Stimulated activated CD8-positive, alpha-beta memory T cell treated with anti-CD3 and anti-CD28 coated beads, Interleukin-4, amount 100 ng/mL, for 4 hours (primary cell): ENCODE data around the gene SIRT4.

Source experiments
- DNase-seq, 2 donors: peaks; one replicate each; pipeline ENCODE4 v3.0.0-alpha.2; 2020; ENCODE audit warnings: low read depth in 2 of 2, low spot score in 1 of 2

SIRT4 gene

DNA sequence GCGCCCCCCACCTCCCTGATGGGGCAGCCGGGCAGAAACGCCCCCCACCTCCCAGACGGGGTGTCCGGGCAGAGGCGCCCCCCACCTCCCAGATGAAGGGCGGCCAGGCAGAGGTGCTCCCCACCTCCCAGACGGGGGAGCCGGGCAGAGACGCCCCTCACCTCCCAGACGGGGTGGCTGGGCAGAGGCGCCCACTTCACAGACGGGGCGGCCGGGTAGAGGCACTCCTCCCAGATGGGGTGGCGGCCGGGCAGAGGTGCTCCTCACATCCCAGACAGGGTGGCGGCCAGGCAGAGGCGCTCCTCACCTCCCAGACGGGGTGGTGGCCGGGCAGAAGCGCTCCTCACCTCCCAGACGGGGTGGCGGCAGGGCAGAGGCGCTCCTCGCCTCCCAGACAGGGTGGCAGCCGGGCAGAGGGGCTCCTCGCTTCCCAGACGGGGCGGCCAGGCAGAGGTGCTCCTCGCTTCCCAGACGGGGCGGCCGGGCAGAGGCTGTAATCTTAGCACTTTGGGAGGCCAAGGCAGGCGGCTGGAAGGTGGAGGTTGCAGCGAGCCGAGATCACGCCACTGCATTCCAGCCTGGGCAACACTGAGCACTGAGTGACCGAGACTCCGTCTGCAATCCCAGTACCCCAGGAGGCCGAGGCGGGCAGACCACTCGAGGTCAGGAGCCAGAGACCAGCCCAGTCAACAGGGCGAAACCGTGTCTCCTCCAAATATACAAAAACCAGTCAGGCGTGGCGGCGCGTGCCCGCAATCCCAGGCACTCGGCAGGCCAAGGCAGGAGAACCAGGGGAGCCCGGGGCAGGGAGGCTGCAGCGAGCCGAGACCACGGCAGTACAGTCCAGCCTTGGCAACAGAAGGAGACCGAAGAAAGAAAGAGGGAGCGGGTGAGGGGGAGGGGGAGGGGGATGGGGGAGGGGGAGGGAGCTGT is 23.7 kb upstream of the SIRT4 start:
- no peak for DNase-seq

- no peak for DNase-seq
These were observed 18.8 kb upstream of the SIRT4 start for GRCh38 chr12:120283318-120283717.

DNA sequence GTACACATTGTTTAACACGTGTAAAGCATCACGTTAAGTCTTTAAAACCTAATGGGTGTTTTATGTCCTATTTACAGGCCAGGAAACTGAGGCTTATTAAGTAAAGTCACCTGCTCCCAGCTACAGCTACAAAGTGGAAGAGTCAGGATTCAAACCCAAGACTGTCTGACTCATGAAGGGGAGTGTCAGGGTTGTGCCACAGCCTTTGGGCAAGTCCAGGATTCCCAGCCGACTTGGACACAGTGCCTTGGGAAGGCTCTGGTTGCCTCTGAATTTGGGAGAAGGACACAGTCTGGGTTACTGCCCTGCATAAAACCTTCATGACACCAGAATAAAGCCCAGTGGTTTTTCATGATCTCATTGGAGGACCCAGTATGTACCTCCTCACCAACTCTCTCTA is 17.7 kb upstream of the SIRT4 start:
- DNase-seq = no peak

GRCh38 chr12:120286768-120287490 is 15.2 kb upstream of the SIRT4 start:
- no peak for DNase-seq

- no peak for DNase-seq
These were observed 14.6 kb upstream of the SIRT4 start for GRCh38 chr12:120287491-120287890.

DNA sequence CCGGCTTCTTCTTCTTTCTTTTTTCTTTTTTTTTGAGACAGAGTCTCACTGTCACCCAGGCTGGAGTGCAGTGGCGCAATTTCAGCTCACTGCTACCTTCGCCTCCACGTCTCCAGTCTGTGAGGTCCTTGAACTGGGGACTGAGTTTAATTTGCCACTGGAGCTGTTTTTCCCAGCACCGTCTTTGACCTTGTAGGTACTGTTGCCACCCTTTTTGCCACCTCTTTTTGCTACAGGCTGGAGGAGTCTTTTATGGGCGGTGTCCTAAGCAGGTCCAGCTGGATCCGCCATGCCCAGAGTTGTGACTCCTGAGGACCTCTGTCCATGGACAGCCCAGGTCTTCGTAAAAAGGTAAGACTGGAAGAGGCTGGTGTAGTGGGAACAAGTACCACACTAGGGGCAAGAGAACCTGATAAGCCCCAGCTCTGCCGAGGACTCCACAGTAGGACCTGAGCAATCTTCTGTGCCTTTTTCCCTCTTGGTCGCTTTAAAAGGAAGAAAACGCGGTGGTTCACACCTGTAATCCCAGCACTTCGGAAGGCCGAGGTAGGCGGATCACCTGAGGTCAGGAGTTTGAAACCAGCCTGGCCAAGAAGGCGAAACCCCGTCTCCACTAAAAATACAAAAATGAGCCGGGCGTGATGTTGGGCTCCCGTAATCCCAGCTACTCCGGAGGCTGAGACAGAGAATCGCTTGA is 11.4 kb upstream of the SIRT4 start:
- DNase-seq = no peak

GRCh38 chr12:120292411-120292660 is 9.8 kb upstream of the SIRT4 start:
- no peak for DNase-seq

- DNase-seq = peak; percentile 47 to 54
These were observed 9.2 kb upstream of the SIRT4 start, which contains the start of gene RNU4-1 for GRCh38 chr12:120292661-120293531. Gene RNU4-1, minus strand, starts transcription at chr12:120293237.

GRCh38 chr12:120314220-120314619 is 12.1 kb downstream of the SIRT4 start:
- DNase-seq = no peak

DNA sequence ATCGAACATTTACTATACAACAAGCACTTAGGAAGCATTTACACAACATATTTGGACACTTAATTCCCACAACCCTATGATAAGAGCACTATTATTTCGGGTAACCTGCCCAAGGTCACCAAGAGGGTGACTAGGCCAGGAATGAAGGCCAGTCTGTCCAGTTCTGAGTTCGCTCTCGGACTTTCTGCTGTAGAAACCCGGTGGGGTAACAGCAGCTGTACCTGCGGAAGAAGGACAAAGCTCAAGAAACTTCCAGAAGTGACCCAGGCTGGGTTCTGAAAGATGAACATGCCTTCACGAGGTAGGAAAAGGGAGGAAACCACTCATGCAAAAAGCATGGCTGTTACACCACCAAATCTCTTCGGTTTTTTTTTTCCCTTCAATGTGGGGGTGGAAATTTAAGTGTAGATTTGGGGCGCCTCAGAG is 14.7 kb downstream of the SIRT4 start:
- DNase-seq = no peak

DNA sequence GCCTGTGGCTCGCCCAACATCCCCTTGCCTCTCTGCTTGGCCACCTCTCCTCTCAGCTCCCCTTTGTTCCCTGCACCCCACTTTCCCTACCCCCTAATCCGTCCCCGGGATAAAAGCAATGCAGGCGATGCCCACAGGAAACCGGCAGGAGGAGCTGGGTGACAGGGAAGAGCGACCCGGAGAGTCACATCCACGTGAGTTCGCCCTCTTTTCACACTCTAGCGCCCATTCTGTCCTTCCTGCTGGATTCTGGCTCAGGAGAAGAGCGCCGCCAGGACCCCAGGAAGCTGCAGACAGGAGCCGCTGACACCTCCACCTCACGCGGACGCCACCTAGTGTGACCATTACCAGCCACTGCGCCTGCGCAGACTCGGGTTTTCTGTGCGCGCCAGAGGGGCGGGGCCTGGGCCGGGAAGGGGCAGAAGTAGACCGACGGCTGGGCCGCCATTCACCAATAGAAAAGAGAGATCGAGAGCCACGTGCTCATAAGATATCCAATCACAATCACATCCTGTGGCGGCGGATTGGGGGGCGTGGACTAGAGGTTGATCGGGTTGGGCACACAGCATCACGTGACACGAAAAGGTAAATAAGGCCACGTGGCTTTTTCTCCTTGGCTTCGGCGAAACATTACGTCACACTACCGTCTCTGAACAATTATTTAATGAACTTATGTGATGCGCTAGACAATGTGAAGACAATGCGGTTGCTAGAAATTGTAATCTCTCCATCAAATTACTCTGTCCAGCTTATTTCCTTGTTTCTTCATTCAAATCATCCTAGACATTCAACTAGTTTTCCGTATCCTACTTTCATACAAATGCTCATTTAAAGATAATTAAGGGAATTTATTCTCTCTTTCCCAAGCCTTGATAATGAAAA is 15.3 kb downstream of the SIRT4 start:
- peak; percentile 99 to 100 for DNase-seq

DNA sequence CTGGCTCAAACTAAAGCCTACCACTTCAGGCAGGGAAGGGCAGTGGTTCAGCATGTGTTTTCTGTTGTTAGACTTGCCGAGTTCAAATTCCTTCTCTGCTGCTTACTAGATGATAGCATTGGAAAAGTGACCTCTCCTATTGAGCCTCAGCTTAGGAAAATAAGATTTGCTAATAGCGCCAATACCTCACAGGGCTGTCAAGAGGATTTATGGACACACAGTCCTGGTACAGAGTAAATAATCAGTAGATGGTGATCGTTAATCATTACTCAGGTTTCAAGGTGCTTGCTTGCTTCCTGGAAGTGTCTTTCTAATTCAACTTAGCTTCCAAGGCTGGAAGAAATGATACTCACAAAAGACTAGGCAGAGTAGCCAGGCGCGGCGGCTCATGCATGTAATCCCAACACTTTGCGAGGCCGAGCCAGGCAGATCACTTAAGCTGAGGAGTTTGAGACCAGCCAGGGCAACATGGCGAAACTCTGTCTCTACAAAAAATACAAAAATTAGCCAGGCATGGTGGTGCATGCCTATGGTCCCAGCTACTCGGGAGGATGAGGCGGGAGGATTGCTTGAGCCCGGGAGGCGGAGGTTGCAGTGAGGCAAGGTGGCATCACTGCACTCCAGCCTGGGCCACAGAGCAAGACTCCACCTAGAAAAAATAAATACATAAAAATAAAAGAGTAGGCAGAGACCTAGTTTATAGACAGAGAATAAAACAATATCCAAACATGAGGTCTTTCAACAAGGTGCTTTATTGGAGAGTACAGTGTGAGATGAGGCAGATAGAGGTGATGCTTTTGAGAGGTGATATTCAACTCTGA is 19.5 kb downstream of the SIRT4 start:
- no peak for DNase-seq

- no peak for DNase-seq
These were observed 21.7 kb downstream of the SIRT4 start for GRCh38 chr12:120323772-120324171.

DNA sequence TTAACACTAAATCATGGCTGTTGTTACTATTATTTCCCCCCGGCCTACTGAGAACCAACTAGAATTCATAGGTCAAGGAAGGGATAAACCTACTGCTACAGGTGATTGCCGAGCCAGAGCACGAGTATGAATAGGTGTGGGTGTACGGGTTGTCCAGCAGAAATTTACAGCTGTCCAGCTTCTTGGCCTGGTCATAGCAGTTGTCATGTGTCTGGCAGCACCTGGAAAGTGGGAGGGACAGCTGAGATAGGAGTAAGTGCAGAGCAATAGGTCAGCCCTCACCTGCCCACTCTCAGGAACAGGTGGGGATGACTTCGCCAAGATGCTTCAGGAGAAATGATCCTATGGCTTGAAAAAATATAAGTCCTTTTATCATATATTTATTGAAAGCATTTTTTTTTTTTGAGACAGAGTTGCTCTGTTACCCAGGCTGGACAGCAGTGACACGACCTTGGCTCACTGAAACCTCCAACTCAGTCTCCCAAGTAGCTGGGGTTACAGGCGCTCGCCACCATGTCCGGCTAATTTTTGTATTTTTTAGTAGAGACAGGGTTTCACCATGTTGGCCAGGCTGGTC is 22.8 kb downstream of the SIRT4 start:
- DNase-seq = no peak

GRCh38 chr12:120327593-120327992 is 25.5 kb downstream of the SIRT4 start, which contains the start of gene PLA2G1B:
Gene PLA2G1B, minus strand, starts transcription at chr12:120327779. Its CDS starts 26 bp downstream, at chr12:120327753.
- DNase-seq = no peak

- DNase-seq = no peak
These were observed 26.1 kb downstream of the SIRT4 start for GRCh38 chr12:120328228-120328627.

DNA sequence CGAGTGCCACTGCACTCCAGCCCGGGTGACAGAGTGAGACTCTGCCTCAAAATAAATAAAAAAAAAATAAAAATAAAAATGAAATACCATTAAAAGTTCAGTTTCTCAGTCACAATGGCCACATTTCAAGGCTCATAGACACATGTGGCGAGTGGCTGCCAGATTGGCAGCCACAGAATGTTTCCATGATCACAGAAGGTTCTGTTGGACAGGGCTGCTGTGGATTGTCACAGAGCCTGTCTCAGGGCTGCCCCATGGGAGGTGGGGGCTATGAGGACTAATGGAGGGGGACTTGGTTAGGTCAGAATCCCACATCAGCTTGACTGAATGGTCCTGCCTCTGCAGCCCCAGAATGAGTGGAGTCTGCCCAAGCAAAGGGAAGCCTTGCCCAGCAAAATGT is 29.3 kb downstream of the SIRT4 start:
- no peak for DNase-seq

DNA sequence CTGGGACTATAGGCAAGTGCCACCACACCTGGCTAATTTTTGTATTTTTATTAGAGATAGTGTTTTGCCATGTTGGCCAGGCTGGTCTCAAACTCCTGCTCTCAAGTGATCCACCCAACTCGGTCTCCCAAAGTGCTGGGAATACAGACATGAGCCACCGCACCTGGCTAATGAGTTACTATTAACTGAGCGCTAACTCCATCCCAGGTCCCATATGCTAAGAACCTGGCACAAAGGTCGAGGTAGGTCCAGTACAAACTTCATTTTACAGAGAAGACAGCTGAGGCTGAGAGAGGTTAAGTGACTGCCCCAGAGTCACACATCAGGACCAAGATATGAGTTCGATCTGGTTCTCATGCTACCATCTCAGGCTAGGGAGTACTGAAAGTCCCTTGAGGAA is 29.9 kb downstream of the SIRT4 start:
- DNase-seq = no peak

GRCh38 chr12:120332523-120332922 is 30.4 kb downstream of the SIRT4 start:
- DNase-seq = no peak
